OCI-LY1 (cell line): ENCODE measurements around the gene DNAH1.

Source experiments
- H2AFZ ChIP-seq: fragments of 200-600 bp; sonication (generic), shearing (Covaris generic); 2 replicates; pipeline ENCODE4 v1.6.0; 2014; ENCODE audit warnings: antibody characterized with exemption, mild to moderate bottlenecking, low read length
- H3F3A ChIP-seq: fragments of 200-600 bp; sonication (generic), shearing (Covaris generic); 2 replicates; pipeline ENCODE4 v1.6.0; 2014; ENCODE audit warnings: mild to moderate bottlenecking, antibody characterized with exemption, low read length, moderate library complexity; ENCODE audit not compliant: insufficient read depth
- H3K27ac ChIP-seq: fragments of 200-600 bp; sonication (generic); 2 replicates; pipeline ENCODE4 v1.5.1; 2014; ENCODE audit warnings: low read length, mixed run types, mild to moderate bottlenecking, low read depth; ENCODE audit not compliant: poor library complexity, severe bottlenecking
- H3K27me3 ChIP-seq: fragments of 200-600 bp; sonication (generic); 2 replicates; pipeline ENCODE4 v1.6.0; 2014; ENCODE audit warnings: antibody characterized with exemption, mild to moderate bottlenecking, low read length, moderate library complexity; ENCODE audit not compliant: insufficient read depth
- H3K36me3 ChIP-seq: fragments of 200-600 bp; sonication (generic); 2 replicates; pipeline ENCODE4 v1.6.1; 2014; ENCODE audit warnings: mild to moderate bottlenecking, antibody characterized with exemption, low read length, moderate library complexity, mixed read lengths; ENCODE audit not compliant: insufficient read depth
- H3K4me1 ChIP-seq: fragments of 200-600 bp; sonication (generic); 2 replicates; pipeline ENCODE4 v1.5.1; 2014; ENCODE audit warnings: mild to moderate bottlenecking, low read length, moderate library complexity; ENCODE audit not compliant: insufficient read depth, severe bottlenecking
- H3K4me2 ChIP-seq: fragments of 200-600 bp; sonication (generic), shearing (Covaris generic); 2 replicates; pipeline ENCODE4 v1.6.1; 2014; ENCODE audit warnings: low read length
- H3K4me3 ChIP-seq: fragments of 200-600 bp; sonication (generic); 2 replicates; pipeline ENCODE4 v1.5.1; 2014; ENCODE audit warnings: low read length, low read depth, mild to moderate bottlenecking, mixed read lengths; ENCODE audit not compliant: poor library complexity, severe bottlenecking
- H3K79me2 ChIP-seq: fragments of 200-600 bp; shearing (Covaris generic); 2 replicates; pipeline ENCODE4 v1.6.1; 2016; ENCODE audit warnings: mixed run types, low read length, mixed read lengths; ENCODE audit not compliant: insufficient read depth
- H3K9ac ChIP-seq: fragments of 200-600 bp; sonication (generic), shearing (Covaris generic); 2 replicates; pipeline ENCODE4 v1.6.1; 2014; ENCODE audit warnings: mild to moderate bottlenecking, low read length, mixed read lengths
- H3K9me2 ChIP-seq: fragments of 200-600 bp; sonication (generic), shearing (Covaris generic); 2 replicates; pipeline ENCODE4 v1.6.1; 2014; ENCODE audit warnings: low read depth, mild to moderate bottlenecking, low read length, mixed read lengths
- H3K9me3 ChIP-seq: fragments of 200-600 bp; shearing (Covaris generic); 2 replicates; pipeline ENCODE4 v1.6.1; 2014; ENCODE audit warnings: low read length, mixed read lengths
- H4K20me1 ChIP-seq: fragments of 200-600 bp; sonication (generic), shearing (Covaris generic); 2 replicates; pipeline ENCODE4 v1.6.0; 2016; ENCODE audit warnings: mild to moderate bottlenecking, low read length; ENCODE audit not compliant: insufficient read depth
- CTCF ChIP-seq: fragments of 200-600 bp; sonication (generic), shearing (Covaris generic); IDR thresholded peaks from 2 replicates; pipeline ENCODE4 v1.5.1; 2017; ENCODE audit warnings: mild to moderate bottlenecking, antibody characterized with exemption, low read length, moderate library complexity, mixed read lengths
- EZH2 ChIP-seq: fragments of 200-600 bp; sonication (generic), shearing (Covaris generic); IDR thresholded peaks from 2 replicates; pipeline ENCODE4 v1.8.0; 2017; ENCODE audit warnings: borderline replicate concordance, mixed run types, mild to moderate bottlenecking, antibody characterized with exemption, low read length, moderate library complexity, mixed read lengths

DNAH1 gene

GRCh38 chr3:52315977-52316764, at the start of gene DNAH1:
Gene DNAH1, plus strand, starts transcription at chr3:52316319. Its CDS starts 6,124 bp downstream, at chr3:52322443.
- Histone ChIP-seq H3K4me3 (peak within 1 kb of the TSS; percentile 65), H4K20me1 (no peaks in the 10 kb centered on the region), H3K9ac (peak within 1 kb of the TSS; percentile 59; the same call in 1 of the 2 replicates), H2AFZ (no peak within 1 kb of the TSS), H3K4me2 (peak within 1 kb of the TSS; percentile 98), H3K9me2 (no peaks in the 10 kb centered on the region), H3K27me3 (0 out of 2 replicates have a peak, but pooled peaks cover 4% of the 10 kb centered on the region), H3K4me1 (peaks cover 23% of the 10 kb centered on the region), H3K27ac (no peak within 1 kb of the TSS), H3K79me2 (no peaks in the 10 kb centered on the region), H3F3A (no peaks in the 10 kb centered on the region), H3K36me3 (no peaks in the 10 kb centered on the region), H3K9me3 (no peaks in the 10 kb centered on the region)
- TF ChIP-seq CTCF (no peak), EZH2 (no peak)

GRCh38 chr3:52268036-52268435, 48.1 kb upstream of the DNAH1 start:
- Histone ChIP-seq H3K9ac (no peak overlapping the region), H3K4me1 (peaks cover 24% of the 10 kb centered on the region), H3K36me3 (peaks cover 90% of the 10 kb centered on the region), H3K9me2 (no peaks in the 10 kb centered on the region), H3K4me3 (no peak overlapping the region), H4K20me1 (no peaks in the 10 kb centered on the region), H3K4me2 (no peak overlapping the region), H2AFZ (no peak overlapping the region), H3K9me3 (no peaks in the 10 kb centered on the region), H3K27ac (no peak overlapping the region), H3K79me2 (peaks cover 39% of the 10 kb centered on the region), H3F3A (no peaks in the 10 kb centered on the region), H3K27me3 (no peaks in the 10 kb centered on the region)
- TF ChIP-seq EZH2 (no peak), CTCF (no peak)

- no peaks in the 10 kb centered on the region for H3K27me3 ChIP-seq
- H3K4me2 ChIP-seq = no peak overlapping the region
- H2AFZ ChIP-seq = no peak overlapping the region
- peaks cover 56% of the 10 kb centered on the region for H3K79me2 ChIP-seq
- TF ChIP-seq CTCF = no peak
- TF ChIP-seq EZH2 = no peak
- H3K27ac ChIP-seq = no peak overlapping the region
- H3K9me2 ChIP-seq = no peaks in the 10 kb centered on the region
- no peak overlapping the region for H3K4me3 ChIP-seq
- no peak overlapping the region for H3K9ac ChIP-seq
- H3K4me1 ChIP-seq = peaks cover 31% of the 10 kb centered on the region
- no peaks in the 10 kb centered on the region for H3K9me3 ChIP-seq
- H4K20me1 ChIP-seq = no peaks in the 10 kb centered on the region
- no peaks in the 10 kb centered on the region for H3F3A ChIP-seq
- H3K36me3 ChIP-seq = peaks cover 90% of the 10 kb centered on the region
These were observed 46.3 kb upstream of the DNAH1 start for GRCh38 chr3:52269776-52270175.
